ENCODE data around the gene CCDC90B. TPM values are rescaled to one million over a fixed set of nuclear protein-coding genes. Genes with fewer than 3 reads are reported as not detected.

The CCDC90B gene
- total RNA-seq, 2 experiments from 2014 or later = 39.3 to 47.4 TPM

GRCh38 chr11:83221694-83222093, 64.5 kb downstream of the CCDC90B start:
- no peaks in the 10 kb centered on the region for H3K9me2 ChIP-seq (ENCODE audit: insufficient read depth, low read length)
- no peaks in the 10 kb centered on the region for H3K36me3 ChIP-seq (ENCODE audit: insufficient read depth, low read length)
- no peak overlapping the region for H2AFZ ChIP-seq (ENCODE audit: low read length)
- intact Hi-C loops (cut with micrococcal nuclease; ENCODE audit: unreplicated experiment) = no loop called here
- no peaks in the 10 kb centered on the region for H4K20me1 ChIP-seq (ENCODE audit: insufficient read depth, low read length)
- TF ChIP-seq CTCF (conservative IDR thresholded peaks at IDR 0.05; ENCODE audit: low read length) (no peak), EZH2phosphoT487 (IDR thresholded peaks at IDR 0.05; ENCODE audit: borderline replicate concordance, low read depth, low read length) (no peak)
- no peak overlapping the region for H3K4me3 ChIP-seq (ENCODE audit: low read depth, low read length, poor library complexity, severe bottlenecking)
- no peaks in the 10 kb centered on the region for H3K4me1 ChIP-seq (ENCODE audit: insufficient read depth, low read length, poor library complexity, severe bottlenecking)
- no peaks in the 10 kb centered on the region for H3K9me3 ChIP-seq (ENCODE audit: low read length)
- no peaks in the 10 kb centered on the region for H3K79me2 ChIP-seq (ENCODE audit: insufficient read depth, low read depth, low read length)
- BruUV-seq (replicated peaks) = no TSS peak
- H3K27ac ChIP-seq (ENCODE audit: low read depth, low read length, poor library complexity, severe bottlenecking) = no peak overlapping the region
- ChIA-PET POLR2A (interaction anchor here (0.7 to 0.9 kb wide), 2 partner anchors 15 to 23 kb away, joined by 3 read pairs; no protein-coding TSS in a partner anchor), CTCF (ENCODE audit: unreplicated experiment) (no interaction called here)
- H3K4me2 ChIP-seq (ENCODE audit: low read length) = no peak overlapping the region
- DNase-seq (ENCODE audit: low spot score) = no peak

GRCh38 chr11:83220260-83220659, 65.9 kb downstream of the CCDC90B start:
- no peak overlapping the region for H3K27ac ChIP-seq (ENCODE audit: low read depth, low read length, poor library complexity, severe bottlenecking)
- no peaks in the 10 kb centered on the region for H3K36me3 ChIP-seq (ENCODE audit: insufficient read depth, low read length)
- H3K9me2 ChIP-seq (ENCODE audit: insufficient read depth, low read length) = no peaks in the 10 kb centered on the region
- POLR2A ChIA-PET = interaction anchor here (0.6 kb wide), 1 partner anchor 130 kb away, joined by 3 read pairs; no protein-coding TSS in a partner anchor
- no peaks in the 10 kb centered on the region for H3K9me3 ChIP-seq (ENCODE audit: low read length)
- TF ChIP-seq CTCF (conservative IDR thresholded peaks at IDR 0.05; ENCODE audit: low read length) (no peak), EZH2phosphoT487 (IDR thresholded peaks at IDR 0.05; ENCODE audit: borderline replicate concordance, low read depth, low read length) (no peak)
- intact Hi-C loops (cut with micrococcal nuclease; ENCODE audit: unreplicated experiment) = no loop called here
- H3K4me2 ChIP-seq (ENCODE audit: low read length) = no peak overlapping the region
- H3K79me2 ChIP-seq (ENCODE audit: insufficient read depth, low read depth, low read length) = no peaks in the 10 kb centered on the region
- H4K20me1 ChIP-seq (ENCODE audit: insufficient read depth, low read length) = no peaks in the 10 kb centered on the region
- no peak overlapping the region for H2AFZ ChIP-seq (ENCODE audit: low read length)
- CTCF ChIA-PET (ENCODE audit: unreplicated experiment) = no interaction called here
- no peaks in the 10 kb centered on the region for H3K4me1 ChIP-seq (ENCODE audit: insufficient read depth, low read length, poor library complexity, severe bottlenecking)
- no TSS peak for BruUV-seq (replicated peaks)
- no peak overlapping the region for H3K4me3 ChIP-seq (ENCODE audit: low read depth, low read length, poor library complexity, severe bottlenecking)
- no peak for DNase-seq (ENCODE audit: low spot score)

- DNase-seq (ENCODE audit: low spot score) = peak; percentile 8
- CTCF ChIA-PET (ENCODE audit: unreplicated experiment) = no interaction called here
- TF ChIP-seq CTCF (conservative IDR thresholded peaks at IDR 0.05; ENCODE audit: low read length) (peak; percentile 52), EZH2phosphoT487 (IDR thresholded peaks at IDR 0.05; ENCODE audit: borderline replicate concordance, low read depth, low read length) (no peak)
- Histone ChIP-seq H2AFZ (ENCODE audit: low read length) (no peak overlapping the region), H3K27ac (ENCODE audit: low read depth, low read length, poor library complexity, severe bottlenecking) (no peak overlapping the region), H3K4me3 (ENCODE audit: low read depth, low read length, poor library complexity, severe bottlenecking) (no peak overlapping the region), H3K9me3 (ENCODE audit: low read length) (no peaks in the 10 kb centered on the region), H3K9me2 (ENCODE audit: insufficient read depth, low read length) (no peaks in the 10 kb centered on the region), H4K20me1 (ENCODE audit: insufficient read depth, low read length) (no peaks in the 10 kb centered on the region), H3K4me2 (ENCODE audit: low read length) (no peak overlapping the region), H3K79me2 (ENCODE audit: insufficient read depth, low read depth, low read length) (no peaks in the 10 kb centered on the region), H3K36me3 (ENCODE audit: insufficient read depth, low read length) (no peaks in the 10 kb centered on the region), H3K4me1 (ENCODE audit: insufficient read depth, low read length, poor library complexity, severe bottlenecking) (no peaks in the 10 kb centered on the region)
- POLR2A ChIA-PET = no interaction called here
- no TSS peak for BruUV-seq (replicated peaks)
- intact Hi-C loops (cut with micrococcal nuclease; ENCODE audit: unreplicated experiment) = no loop called here
Observed at GRCh38 chr11:83219095-83219494, 67.1 kb downstream of the CCDC90B start.

Small RNA genes lying within 50 kb of the gene (small RNA-seq; reads per million reads assigned to genes)
- not detected for gene AP000873.5

Other genes with a start within 250 kb of the CCDC90B start
- 27.1 and 33.3 TPM in 2 replicates for gene RAB30, start 214.5 kb downstream of the CCDC90B start, total RNA-seq (2014; rRNA removed; shearing (Covaris generic))
- 132 TPM in 2 replicates for gene RAB30, start 214.5 kb downstream of the CCDC90B start, total RNA-seq (2022)
- 80.1 and 89.9 TPM in 2 replicates for gene PCF11, start 129.2 kb downstream of the CCDC90B start, total RNA-seq (2014; rRNA removed; shearing (Covaris generic))
- gene PCF11, start 129.2 kb downstream of the CCDC90B start, total RNA-seq (2022) = 98.8 and 117 TPM in 2 replicates
- gene ANKRD42, start 92.7 kb downstream of the CCDC90B start, total RNA-seq (2014; rRNA removed; shearing (Covaris generic)) = 1.1 and 2.2 TPM in 2 replicates
- 2.5 and 3.3 TPM in 2 replicates for gene ANKRD42, start 92.7 kb downstream of the CCDC90B start, total RNA-seq (2022)

Measured in OCI-LY7 (cell line).